Cortex of kidney (tissue), 1 donor: ENCODE data around the gene CKAP2L.

Experiments used
- DNase-seq: peaks from one replicate; lab custom pipeline; 2025; lab: John Stamatoyannopoulos, UW

Gene CKAP2L

DNA sequence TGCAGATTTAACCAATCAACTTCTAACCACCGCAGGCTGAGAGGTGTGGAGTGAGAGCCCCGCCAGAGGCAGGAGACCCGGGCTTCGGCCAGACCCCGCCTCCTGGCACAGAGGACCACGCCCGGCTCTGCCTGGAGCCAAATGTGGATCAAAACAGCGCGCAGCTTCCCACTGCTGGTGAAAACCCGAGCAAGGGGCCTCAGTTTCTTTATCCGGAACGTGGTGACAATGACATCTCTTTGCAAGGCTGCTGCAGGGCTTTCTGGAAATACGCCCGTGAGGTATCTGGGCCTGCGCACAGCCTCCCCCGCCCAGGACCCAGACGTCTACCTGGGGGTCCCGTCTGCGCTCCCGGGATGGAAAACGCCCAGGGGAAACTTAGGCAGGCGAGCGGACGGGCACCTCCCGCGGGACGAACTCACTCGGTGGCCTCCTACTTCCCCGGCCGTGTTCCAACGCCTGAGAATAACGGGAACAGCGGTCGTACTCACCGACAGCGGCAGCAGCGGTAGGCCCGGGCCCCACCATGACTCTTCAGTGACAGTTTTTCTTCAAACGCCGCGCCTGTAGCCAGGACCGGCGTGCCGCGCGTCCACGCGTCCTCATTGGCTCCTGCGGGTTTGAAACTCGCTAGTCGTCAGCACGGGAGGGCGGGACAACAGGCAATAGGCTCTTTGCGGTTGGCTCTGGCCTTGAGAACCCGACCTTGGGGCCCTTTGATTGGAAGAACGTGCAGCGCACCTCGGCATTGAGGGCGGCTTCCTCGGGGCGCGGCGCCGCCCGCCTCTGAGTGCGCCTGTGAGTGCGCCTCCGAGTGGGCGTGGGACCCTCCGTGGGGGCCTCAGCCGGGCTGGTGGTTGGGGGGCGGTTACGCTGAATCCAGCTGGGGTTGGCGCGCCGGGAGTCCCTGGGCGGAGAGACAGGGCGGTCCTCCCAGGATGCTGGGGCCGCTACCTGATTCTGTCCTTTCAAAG, at the start of gene CKAP2L:
CKAP2L (minus strand) TSS at position 539 of the 974 bp plus-strand sequence; CDS start at position 528, 11 bp downstream.
- peak; percentile 17 for DNase-seq

DNA sequence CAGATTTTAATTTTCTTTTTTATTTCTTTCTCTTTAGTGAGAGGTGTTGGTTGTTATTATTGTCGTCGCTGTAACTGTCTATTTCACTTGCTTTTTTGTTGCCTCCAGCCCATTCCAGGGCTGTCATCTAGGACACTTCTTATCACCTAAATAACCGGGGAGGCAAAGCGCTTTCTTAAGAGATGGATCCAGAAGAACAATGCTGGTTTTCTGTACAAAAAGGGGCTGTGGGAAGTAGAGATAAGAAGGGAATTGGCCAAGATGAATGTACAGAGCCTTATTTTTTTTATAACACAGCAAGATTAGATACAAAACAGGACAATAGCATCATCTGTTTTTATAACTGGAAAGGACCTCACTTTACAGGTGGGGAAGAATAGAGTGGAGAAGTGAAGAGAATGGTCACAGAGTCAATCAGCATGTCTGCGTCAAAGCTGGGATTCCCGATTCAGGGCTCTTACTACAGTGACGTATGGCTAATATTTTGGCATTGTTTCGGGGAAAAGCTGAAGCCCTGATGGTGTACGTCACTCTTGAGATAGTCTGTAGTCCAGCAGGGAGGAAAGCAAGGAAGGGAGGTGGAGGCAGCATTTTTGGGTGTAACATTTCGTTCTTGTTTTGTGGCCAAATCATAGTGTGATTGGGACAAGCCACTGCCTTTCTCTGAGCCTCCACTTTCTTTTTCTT, 49.0 kb upstream of the CKAP2L start:
- DNase-seq = no peak

GRCh38 chr2:112812318-112813267, 48.2 kb upstream of the CKAP2L start:
- no peak for DNase-seq

GRCh38 chr2:112811841-112812306, 47.5 kb upstream of the CKAP2L start:
- no peak for DNase-seq

GRCh38 chr2:112811276-112811831, 46.9 kb upstream of the CKAP2L start:
- no peak for DNase-seq

- no peak for DNase-seq
Observed at GRCh38 chr2:112809112-112809511, 44.7 kb upstream of the CKAP2L start.

DNA sequence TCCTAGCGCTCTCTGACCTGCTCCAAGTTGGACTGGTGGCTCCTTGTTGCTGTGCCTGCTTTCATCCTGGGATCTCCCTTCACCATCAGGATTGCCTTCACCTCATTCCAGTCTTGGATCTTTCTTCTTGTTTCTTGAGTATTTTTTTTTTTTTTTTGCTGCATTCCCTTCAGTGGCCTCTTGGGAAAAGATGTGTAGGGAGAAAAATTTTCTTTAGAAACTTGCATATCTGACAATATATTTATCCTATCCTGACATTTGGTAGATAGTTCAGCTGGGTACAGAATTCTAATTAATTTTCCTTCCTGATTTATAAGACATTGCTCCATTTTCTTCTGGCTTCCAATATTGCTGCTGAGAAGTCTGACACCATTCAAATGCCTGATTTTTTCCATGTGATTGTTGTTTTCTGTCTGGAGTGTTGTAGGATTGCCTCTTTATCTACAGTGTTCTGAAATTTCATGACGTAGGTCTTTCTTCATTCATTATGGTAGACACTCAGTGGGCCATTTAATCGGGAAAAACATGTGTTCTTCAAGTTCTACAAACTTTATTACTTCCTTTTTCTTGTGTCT, 42.9 kb upstream of the CKAP2L start:
- DNase-seq = no peak

GRCh38 chr2:112805542-112805941, 41.1 kb upstream of the CKAP2L start:
- DNase-seq = no peak

DNA sequence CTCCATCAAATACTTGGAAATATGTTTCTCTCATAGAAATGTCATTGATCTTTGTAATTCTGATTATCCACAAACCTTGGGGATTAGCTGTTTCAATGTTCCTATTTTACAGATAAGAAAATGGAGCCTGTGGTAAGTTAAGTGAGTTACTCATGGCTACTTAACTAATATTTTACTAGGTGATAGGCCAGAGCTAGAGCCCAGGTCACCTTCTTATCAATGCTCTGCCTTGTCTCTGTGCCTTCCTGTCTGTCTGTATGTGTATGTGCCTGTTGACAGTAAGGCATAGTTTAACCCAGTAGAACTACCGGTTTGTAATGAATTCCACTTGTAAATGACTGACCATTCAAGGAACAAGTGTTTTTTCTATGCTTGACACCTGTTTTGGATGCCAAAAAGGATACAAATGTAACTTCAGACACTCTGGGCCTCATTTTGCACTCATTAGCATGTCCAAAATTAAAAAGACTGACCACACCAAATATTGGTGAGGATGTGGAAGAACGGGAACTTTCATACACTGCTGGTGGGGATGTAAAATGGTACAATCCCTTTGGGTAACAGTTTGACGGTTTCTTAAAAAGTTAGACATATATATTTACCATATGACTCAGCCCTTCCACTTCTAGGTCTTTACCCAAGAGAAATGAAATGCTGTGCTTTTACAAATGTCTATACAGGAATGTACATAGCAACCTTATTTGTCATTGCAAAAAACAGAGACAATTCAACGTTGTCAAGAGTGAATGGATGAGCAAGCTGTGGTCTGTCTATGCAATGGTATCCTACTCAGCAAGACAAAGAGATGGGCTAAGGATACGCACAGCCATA, 39.5 kb upstream of the CKAP2L start:
- no peak for DNase-seq

- DNase-seq = no peak
Observed at GRCh38 chr2:112800881-112801583, 36.6 kb upstream of the CKAP2L start.

GRCh38 chr2:112798979-112799975, 34.9 kb upstream of the CKAP2L start:
- no peak for DNase-seq

DNA sequence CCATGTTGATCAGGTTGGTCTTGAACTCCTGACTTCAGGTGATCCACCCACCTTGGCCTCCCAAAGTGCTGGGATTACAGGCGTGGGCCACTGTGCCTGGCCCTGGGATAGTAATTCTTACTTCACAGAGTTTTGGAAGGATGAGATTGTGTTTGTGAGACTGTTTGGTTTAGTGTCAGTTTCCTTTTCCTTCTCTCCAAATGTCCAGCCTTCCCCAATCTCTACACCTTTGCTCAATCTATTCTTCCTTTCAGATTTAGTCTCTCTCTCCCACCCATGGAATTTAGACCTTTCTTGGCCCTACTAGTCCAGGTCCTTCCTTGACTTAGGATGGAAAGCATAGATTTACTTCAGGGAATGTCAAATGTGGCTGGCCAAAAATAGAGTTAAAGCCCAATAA, 32.1 kb upstream of the CKAP2L start:
- DNase-seq = no peak

- DNase-seq = no peak
Observed at GRCh38 chr2:112795774-112796173, 31.4 kb upstream of the CKAP2L start.

GRCh38 chr2:112794841-112795240, 30.4 kb upstream of the CKAP2L start:
- no peak for DNase-seq

- no peak for DNase-seq
Observed at GRCh38 chr2:112794131-112794733, 29.8 kb upstream of the CKAP2L start.

DNA sequence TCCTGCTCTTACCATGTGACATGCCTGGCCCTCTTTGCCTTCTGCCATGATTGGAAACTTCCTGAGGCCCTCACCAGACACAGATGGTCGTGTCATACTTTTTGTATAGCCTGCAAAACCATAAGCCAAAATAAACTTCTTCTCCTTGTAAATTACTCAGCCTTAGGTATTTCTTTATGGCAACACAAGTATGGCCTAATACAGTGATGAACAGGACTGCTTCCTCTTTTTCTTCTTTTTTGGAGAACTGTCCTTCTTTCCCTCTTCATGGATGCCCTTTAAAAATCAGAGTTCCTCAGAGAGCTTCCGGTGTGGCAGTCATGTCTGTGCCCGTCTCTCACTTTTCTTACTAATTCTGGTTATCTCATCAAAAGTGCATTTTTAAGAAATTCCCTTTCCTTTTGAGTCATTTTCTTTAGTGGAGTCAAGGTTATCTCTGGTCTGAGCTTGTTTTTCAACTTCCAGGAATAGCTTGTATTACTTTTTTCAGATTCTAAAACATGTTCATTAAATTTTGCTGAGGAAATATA, 29.1 kb upstream of the CKAP2L start:
- no peak for DNase-seq

- DNase-seq = no peak
Observed at GRCh38 chr2:112792419-112792818, 28.0 kb upstream of the CKAP2L start.
